Chondrocyte (in vitro differentiated cells): Measurements from ENCODE around the gene TH. TPM values are rescaled to one million over a fixed set of nuclear protein-coding genes. Genes with fewer than 3 reads are reported as not detected.

Experiments used
- DNase-seq: peaks from one replicate; pipeline ENCODE4 v3.0.0; 2021; ENCODE audit warnings: mixed read lengths, low spot score
- H3K27ac Mint-ChIP-seq: one replicate; pipeline ENCODE4 v1.8.0; 2021; ENCODE audit warnings: mild to moderate bottlenecking, moderate library complexity, mixed read lengths; ENCODE audit not compliant: unreplicated experiment
- H3K27me3 Mint-ChIP-seq: 2 replicates; pipeline ENCODE4 v1.8.0; 2021; ENCODE audit warnings: low read depth, mixed read lengths
- H3K36me3 Mint-ChIP-seq: 2 replicates; pipeline ENCODE4 v1.8.0; 2021; ENCODE audit warnings: low read depth, mixed read lengths
- H3K4me1 Mint-ChIP-seq: 2 replicates; pipeline ENCODE4 v1.8.0; 2021; ENCODE audit warnings: low read depth, mild to moderate bottlenecking, mixed read lengths
- H3K4me3 Mint-ChIP-seq: one replicate; pipeline ENCODE4 v1.8.0; 2021; ENCODE audit warnings: mild to moderate bottlenecking, moderate library complexity, mixed read lengths; ENCODE audit not compliant: unreplicated experiment
- H3K9me3 Mint-ChIP-seq: 2 replicates; pipeline ENCODE4 v1.8.0; 2021; ENCODE audit warnings: low read depth, mixed read lengths
- total RNA-seq: library from RNA; stranded (reverse); gene quantifications from 3 replicates; pipeline ENCODE4 v1.2.1, GENCODE V29; 2021
- TF ChIP-seq, protein P1 (sequence below): fragments of 200-600 bp; sonication (generic); IDR thresholded peaks from 2 replicates; pipeline ENCODE4 v1.5.0; 2021; ENCODE audit warnings: antibody characterized with exemption, mild to moderate bottlenecking, moderate library complexity

The TH gene
- total RNA-seq, 1 donor from 2014 or later, result not detected

DNA sequence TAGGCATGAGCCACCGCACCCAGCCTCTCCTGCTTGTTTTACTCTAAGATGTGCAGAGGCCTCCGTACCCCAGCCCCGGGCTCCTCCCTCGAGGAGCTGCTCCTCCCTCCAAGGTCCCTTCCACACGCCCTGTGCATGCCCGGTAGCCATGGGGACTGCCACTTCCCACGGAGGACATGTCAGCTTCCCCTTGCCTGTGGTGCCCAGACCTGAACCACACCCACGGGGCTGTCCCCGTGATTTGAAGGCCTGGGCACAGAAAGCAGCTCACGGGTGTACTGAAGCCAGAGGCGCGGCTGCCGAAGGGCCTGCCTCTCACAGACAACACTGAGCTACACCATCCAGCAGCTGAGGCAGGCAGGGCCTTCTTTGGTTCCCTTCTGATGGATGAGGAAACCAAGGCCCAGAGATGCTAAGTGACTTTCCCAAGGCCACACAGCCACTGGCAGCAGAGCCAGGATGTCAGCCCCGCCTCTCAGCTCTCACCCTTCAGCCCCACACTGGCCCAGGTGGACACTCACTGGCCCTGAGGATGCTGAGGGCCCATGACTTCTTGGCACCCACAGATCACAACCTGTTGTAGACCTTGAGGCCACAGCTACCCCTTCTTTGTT is 17.9 kb downstream of the TH start:
- no peak overlapping the region for H3K4me3 Mint-ChIP-seq
- TF ChIP-seq, protein P1, sequence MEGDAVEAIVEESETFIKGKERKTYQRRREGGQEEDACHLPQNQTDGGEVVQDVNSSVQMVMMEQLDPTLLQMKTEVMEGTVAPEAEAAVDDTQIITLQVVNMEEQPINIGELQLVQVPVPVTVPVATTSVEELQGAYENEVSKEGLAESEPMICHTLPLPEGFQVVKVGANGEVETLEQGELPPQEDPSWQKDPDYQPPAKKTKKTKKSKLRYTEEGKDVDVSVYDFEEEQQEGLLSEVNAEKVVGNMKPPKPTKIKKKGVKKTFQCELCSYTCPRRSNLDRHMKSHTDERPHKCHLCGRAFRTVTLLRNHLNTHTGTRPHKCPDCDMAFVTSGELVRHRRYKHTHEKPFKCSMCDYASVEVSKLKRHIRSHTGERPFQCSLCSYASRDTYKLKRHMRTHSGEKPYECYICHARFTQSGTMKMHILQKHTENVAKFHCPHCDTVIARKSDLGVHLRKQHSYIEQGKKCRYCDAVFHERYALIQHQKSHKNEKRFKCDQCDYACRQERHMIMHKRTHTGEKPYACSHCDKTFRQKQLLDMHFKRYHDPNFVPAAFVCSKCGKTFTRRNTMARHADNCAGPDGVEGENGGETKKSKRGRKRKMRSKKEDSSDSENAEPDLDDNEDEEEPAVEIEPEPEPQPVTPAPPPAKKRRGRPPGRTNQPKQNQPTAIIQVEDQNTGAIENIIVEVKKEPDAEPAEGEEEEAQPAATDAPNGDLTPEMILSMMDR, result no peak
- no peak overlapping the region for H3K27ac Mint-ChIP-seq
- H3K9me3 Mint-ChIP-seq, result no peaks in the 10 kb centered on the region
- H3K36me3 Mint-ChIP-seq, result no peaks in the 10 kb centered on the region
- H3K4me1 Mint-ChIP-seq, result peaks cover 15% of the 10 kb centered on the region
- DNase-seq, result no peak
- H3K27me3 Mint-ChIP-seq, result peaks cover 13% of the 10 kb centered on the region

DNA sequence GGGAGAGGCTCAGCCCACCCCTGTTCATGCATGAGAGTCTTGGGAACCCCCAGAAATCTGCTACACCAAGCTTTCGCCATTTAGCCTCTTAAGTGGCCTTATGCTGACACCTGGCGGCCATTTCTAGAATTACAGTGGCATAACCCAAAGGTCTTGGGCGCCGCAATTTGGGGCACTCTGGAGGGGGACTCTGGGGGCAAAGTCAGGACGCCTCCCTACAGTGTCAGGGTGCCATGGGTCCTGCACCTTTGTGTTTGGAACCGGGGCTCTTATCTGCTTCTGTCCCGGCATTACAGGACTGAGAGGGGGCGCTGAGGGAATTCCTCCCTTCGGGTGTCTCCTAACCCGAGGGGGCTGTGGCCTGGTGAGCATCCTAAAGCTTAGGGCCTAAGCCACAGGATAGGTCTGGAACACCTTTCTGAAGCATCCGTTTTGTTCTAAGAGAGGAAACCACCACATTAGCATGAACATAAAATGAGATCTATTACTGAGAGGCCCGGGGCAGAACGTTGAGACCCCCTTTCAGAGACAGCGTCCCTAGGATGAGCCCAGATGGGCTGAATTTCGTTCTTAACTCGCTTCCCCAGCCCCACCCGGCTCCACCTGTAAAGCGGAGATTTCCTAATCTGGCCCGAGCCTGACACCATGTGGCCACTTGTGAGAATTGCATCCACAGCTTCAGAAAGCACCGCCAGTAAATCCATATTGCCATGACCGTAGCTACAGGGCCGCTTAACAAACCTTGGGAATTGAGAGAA is 19.9 kb downstream of the TH start:
- H3K4me1 Mint-ChIP-seq, result peaks cover 15% of the 10 kb centered on the region
- peak overlapping the region; percentile 2 for H3K4me3 Mint-ChIP-seq
- H3K36me3 Mint-ChIP-seq, result no peaks in the 10 kb centered on the region
- H3K27ac Mint-ChIP-seq, result no peak overlapping the region
- peaks cover 21% of the 10 kb centered on the region for H3K27me3 Mint-ChIP-seq
- DNase-seq, result no peak
- H3K9me3 Mint-ChIP-seq, result no peaks in the 10 kb centered on the region
- TF ChIP-seq, protein P1, result peak; percentile 85

DNA sequence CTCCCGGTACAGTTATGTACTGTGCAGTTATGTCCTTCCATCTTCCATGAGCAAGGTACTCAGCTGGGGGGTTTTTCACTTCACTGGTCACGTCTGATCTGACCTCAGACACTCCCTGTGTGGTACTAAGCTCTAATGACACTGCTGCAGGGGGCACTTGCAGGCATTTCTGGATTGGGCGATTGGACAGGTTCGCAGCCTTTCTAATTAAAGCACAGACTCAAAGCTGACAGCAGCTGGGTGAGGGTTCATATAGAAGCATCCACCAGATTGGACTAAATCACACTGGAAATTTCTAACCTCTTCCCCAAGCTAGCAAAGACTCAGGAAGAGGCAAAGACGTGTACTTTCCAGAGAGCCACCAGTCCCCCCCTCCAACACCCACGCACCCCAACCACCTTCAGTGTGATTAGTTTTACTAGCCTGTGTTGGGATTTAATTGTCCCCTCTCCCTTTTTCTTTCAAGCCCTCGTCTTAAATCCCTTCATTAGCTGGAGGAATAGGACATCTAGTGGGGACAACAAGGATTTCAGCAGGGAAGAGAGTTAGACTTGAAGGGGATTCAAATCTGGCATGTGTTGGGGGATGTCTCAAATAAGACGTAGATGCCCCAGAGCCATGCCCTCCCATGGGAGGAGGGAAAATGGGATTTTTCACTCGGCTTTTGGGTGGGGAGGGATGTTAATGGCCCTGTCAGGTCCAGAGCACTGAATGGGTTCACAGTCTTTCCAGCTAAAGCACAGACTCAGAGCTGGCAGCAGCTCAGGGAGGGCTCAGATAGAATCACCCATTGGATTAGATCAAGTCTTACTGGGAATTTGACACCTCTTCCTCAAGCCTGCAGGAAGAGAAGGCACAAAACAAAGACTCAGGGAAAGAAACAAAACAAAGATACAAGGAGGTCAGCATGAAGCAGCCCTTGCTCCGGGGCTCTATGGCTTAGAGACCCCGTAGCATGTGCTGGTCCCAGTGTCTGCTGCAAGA is 21.5 kb downstream of the TH start:
- Mint-ChIP-seq H3K36me3 (no peaks in the 10 kb centered on the region), H3K27ac (no peak overlapping the region), H3K4me3 (no peak overlapping the region), H3K4me1 (peaks cover 15% of the 10 kb centered on the region), H3K27me3 (peaks cover 28% of the 10 kb centered on the region), H3K9me3 (no peaks in the 10 kb centered on the region)
- no peak for DNase-seq
- TF ChIP-seq, protein P1, result peak; percentile 89

DNA sequence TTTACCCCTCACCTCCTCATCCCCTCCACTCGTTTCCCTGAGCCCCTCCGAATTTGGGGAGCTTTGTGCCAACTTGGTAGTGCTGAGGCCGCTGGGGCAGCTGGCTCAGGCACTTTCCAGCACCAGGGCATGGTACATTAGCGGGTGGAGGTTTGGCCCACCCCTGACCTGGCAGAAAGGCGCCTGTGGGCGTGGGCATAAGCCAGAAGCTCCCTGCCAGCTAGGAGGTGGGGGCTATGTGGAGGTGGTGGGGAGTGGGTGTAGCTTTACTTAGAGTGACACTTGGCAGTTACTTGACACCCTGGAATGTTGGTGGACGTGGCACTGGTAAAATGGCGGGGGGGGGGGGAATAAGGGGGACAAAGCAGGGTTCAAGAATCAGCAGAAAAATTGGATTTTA is 22.2 kb downstream of the TH start:
- no peak for DNase-seq
- no peaks in the 10 kb centered on the region for H3K9me3 Mint-ChIP-seq
- H3K27ac Mint-ChIP-seq, result no peak overlapping the region
- H3K4me1 Mint-ChIP-seq, result peaks cover 15% of the 10 kb centered on the region
- TF ChIP-seq, protein P1, result no peak
- H3K36me3 Mint-ChIP-seq, result no peaks in the 10 kb centered on the region
- H3K27me3 Mint-ChIP-seq, result peaks cover 33% of the 10 kb centered on the region
- H3K4me3 Mint-ChIP-seq, result no peak overlapping the region

DNA sequence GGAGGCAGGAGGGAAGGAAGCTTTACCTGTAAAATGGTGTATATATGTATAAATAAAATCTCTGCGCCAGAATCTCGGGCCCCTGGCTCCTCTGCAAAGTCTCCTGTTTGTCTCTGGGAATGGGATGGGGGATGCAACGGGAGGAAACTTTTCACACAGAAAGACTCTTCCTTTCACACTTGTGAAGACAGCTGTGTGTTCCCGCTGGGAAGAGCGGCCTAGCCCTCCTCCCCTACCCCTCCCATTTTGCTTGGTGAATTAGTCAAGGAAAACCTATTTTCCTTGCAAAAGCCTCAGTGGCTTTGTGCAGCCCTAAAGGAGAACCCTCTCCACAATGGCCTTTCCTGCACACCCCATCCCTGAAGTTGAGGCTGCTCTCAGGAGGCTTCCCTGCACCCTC is 23.0 kb downstream of the TH start:
- Mint-ChIP-seq H3K4me1 (peaks cover 16% of the 10 kb centered on the region), H3K27ac (peak overlapping the region; percentile 38), H3K9me3 (no peaks in the 10 kb centered on the region), H3K27me3 (peaks cover 35% of the 10 kb centered on the region), H3K36me3 (no peaks in the 10 kb centered on the region), H3K4me3 (no peak overlapping the region)
- DNase-seq, result no peak
- TF ChIP-seq, protein P1, result no peak
